Mucosa of gallbladder (tissue), 1 donor: Measurements from ENCODE around the gene SIRT3. TPM values are rescaled to one million over a fixed set of nuclear protein-coding genes. Genes with fewer than 3 reads are reported as not detected.
A peak's percentile ranks its signal among the peaks of the same experiment; 100 is the strongest.

Experiments used
- DNase-seq: peaks from one replicate; pipeline ENCODE4 v3.0.0-alpha.2; 2020; ENCODE audit warnings: low spot score
- total RNA-seq: library from RNA; stranded (reverse); gene quantifications from one replicate; pipeline ENCODE4 v1.2.1, GENCODE V29; 2021
- donor health status: DM: no; HTN: no; CAD: no.

SIRT3 gene
- total RNA-seq, 1 donor from 2014 or later = 19.0 TPM

DNA sequence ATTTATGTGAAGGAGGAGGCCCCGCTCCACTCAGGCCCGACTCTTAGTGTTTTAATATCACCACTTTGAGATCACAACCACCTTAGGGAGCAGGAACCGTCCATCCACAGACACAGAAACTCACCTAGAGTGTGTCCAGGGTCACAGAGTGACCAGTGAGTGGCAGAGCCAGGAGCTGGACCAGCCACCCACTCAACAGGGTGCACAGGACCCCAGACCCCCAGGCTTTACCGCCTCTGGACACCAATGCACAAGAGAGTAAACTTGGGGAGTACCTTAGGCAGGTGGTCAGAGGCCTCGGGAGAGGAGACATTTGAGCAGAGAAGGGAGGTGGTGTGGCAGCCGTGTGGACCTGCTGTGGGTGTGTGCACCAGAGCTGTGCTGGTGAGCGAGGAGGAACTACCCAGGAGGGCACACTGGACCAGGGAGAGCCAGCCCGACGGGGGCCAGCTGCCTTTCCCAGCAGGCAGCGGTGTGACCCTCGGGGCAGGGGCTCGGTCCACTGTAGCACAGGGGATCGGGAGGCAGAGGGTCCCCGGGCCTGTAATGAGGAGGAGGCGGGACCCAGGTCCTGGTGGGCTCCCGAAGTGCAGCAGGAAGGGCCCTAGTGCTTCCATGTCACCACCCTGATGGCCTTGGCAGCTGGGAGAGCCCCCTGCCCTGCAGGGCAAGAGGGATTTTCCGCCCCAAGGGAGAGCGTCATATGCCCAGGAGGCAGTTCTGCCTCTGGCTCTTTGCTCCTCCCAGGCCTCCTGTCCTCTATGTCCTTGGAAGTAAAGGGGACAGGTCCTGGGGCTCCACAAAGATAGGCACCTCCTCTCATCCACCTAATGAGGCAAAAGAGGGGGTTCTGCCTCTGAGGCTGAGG is 34.5 kb upstream of the SIRT3 start:
- no peak for DNase-seq

DNA sequence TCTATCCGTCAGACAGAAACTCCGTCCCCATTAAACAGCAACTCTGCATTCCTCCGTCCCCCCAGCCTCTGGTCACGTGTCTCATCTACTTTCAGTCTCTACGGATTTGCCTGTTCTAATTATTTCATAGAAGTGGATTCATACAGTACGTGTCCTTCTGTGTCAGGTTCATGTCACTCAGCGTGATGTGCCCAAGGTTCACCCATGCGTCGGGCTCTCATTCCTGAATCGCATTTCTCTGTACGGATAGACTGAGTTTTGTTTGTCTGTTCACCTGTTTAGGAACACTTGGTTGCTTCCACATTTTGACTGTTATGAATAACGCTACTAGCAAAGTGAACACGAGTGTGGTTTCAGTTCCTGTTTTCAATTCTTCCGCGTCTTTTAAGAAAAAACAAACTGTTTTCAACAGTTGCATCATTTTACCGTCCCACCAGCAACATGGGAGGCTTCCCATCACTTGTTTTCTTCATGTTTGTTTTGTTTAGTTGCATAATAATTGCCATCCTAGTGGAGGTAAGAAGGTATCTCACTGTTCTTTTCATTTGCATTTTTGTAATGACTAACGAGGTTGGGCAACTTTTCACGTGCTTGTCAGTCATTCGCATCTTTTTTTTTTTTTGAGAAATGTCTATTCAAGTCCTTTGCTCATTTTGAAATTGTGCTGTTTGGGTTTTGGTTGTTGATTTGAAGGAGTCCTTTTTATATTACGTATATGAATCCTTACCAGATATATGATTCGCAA is 33.2 kb upstream of the SIRT3 start:
- no peak for DNase-seq

DNA sequence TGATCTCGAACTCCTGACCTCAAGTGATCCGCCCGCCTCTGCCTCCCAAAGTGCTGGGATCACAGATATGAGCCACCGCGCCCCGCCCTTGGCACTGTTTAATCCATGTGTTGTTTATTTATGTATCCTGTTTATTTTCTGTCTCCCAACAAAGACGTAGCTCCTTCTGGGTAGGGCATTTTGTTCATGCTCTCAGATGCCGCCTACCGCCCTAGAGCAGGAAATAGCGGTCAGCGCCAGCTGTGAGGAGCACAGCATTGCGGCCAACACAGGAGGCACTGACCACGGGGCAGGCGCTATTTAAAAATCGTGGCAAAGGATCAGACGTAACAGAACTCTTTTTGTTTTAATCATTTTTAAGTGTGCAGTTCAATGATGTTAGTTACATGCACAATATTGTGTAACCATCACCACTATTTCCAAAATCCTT is 32.6 kb upstream of the SIRT3 start:
- DNase-seq = peak; percentile 60

DNA sequence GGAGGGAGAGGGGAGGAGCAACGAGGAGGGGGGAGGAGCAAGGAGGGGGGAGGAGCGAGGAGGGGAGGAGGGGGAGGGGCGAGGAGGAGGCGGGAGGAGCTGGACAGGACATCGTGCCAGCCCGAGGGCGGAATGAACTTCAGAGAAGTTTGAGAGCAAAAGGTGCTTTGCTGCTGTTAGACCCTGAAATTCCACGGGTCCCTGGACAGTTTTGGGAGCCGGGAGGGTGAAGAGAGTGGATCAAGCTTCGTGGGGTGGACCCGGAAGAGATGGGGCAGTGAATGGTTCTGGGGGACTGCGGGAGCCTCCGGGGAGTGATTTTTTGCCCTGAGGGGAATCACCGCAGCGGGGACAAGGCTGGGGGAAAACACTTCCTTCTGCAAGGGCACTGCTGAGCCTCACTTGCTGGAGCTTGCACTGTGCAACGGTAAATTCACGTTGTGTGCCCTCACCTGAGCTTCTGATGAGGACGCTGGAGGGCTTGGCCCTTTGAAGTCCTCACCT is 31.4 kb upstream of the SIRT3 start:
- no peak for DNase-seq

DNA sequence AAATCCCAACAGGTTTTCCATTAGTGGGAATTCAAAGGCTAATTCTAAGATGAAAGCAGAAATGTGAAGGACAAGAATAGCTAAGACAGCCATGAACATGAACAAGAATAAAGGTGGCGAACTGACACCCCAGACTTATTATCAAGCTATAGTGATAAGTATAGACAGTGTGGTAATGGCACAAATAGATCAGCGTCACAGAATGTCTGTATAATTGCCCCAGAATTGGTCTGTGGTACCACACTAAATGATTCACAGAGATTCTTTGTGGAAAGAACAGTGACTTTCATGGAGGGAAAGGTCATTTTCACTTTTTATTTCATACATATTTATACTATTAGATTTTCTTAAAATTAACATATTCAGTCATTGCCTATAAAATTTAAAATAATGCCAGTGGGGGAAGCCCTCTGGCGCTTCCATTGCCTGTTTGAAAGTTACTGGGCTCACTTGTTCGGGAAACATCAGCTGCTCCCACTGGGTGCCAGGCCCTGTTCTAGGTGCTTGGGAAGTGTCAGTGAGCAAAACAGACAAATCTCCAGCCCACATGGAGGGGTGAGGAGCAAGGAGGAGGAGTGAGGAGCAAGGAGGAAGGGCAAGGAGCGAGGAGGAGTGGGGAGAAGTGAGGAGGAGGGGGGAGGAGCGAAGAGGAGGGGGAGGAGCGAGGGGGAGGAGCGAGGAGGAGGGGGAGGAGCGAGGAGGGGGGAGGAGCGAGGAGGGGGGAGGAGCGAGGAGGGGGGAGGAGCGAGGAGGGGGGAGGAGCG is 30.7 kb upstream of the SIRT3 start:
- no peak for DNase-seq

DNA sequence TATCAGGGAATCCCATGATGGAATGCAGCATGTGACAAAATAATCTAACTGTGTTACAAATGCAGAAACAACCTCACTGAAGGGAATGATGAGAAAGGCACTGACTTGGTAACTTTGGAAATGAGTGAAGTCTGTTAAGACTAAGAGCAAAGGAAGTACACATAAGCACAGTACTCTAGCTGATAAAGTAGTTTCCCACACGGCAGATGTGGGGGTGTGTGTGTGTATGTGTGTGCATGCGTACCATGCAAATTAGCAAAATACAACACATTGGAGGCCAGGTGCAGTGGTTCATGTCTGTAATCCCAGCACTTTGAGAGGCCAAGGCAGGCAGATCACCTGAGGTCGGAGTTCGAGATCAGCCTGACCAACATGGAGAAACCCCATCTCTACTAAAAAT is 25.5 kb upstream of the SIRT3 start:
- DNase-seq = no peak

DNA sequence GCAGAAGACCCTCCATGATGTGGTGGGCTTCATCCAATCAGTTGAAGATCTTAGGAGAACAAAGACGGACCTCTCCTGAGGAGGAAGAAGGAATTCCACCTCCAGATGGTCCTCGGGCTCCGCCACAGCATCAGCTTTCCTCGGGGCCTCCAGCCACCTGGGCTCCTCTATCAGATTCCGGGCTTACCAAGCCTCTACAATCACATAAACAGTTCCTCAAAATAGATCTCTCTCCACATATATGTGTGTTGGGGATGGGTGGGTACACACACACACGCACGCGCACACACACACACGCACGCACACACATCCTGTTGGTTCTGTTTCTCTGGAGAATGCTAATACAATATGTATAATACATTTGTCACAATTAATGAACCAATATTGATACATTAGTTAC is 23.3 kb upstream of the SIRT3 start:
- no peak for DNase-seq

DNA sequence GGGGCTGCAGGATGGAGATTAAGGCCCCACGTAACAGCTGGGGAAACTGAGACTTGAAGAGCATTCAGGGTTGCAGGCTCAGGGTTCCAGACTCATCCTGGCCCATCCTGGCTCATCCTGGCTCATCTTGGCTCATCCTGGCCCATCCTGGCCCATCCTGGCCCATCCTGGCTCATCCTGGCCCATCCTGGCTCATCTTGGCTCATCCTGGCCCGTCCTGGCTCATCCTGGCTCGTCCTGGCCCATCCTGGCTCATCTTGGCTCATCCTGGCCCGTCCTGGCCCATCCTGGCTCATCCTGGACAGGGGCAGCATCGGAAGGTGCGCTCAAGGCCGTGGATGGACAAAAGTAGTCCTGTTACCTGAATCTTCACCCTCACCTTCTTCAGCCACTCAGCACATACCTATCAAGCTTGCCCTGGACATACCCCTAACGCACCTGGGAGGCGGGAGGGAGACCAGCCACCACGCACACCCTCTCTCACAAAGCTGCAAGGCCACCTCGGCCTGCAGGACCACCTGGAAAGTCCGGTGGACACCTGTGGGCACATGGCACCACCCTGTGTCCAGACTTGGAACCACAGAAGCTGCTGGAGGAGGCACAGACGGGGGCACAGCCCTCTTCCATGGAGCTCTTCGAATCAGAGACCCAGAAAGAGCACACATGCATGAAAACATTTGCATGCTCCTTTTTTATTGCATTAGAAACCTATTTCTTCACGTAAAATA is 21.8 kb upstream of the SIRT3 start:
- DNase-seq = no peak

DNA sequence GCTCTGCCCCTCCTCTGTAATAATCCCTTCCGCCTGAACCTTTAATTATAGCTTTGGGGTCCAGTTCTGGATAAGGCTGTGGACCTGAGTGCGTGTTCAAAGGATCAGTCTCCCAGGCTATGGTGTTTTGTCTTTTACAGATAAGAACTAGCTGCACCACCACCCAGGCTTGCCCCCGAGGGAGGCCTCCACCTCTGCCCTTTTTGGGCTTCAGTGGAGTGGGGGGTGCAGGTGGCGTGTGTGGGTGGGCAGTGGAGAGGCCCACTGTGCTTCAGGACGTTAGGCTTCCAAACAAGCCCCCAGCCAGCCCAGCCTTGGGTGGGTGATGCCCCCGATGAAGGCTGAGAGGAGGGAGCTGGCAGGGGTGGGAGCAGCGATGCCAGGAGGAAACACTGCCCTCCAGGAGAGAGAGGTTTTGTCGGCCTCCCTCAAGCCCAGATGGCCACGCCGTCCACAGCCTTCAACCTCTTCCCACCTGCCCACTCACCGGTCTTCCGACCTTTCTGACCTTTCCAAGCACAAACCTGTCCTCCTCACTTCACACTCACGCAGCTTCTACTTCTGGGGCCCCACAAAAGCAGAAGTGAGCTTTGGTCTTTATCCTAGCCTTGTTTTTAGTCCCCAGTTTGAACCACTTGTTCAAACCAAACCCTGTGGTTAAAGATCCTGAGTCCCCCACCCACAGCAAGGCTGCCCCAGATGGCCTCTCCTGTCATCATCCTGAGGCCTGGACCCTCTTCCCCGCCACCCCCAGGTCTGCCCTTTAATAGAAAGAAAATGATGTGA is 21.0 kb upstream of the SIRT3 start:
- no peak for DNase-seq

DNA sequence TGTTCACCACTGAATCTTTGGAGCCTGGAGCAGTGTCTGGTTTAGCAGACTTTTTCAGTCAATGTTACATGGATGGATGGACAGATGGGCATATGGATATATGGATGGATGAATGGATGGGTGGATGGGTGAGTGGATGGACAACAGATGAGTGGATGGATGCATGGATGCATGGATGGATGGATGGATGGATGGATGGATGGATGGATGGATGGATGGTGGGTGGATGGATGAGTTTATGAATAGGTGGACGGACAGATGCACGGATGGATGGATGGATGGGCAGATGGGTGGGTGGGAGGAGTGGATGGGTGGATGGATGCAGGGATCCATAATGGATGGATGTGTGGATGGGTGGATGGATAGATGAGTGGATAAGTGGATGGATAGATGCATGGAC is 19.7 kb upstream of the SIRT3 start:
- no peak for DNase-seq

DNA sequence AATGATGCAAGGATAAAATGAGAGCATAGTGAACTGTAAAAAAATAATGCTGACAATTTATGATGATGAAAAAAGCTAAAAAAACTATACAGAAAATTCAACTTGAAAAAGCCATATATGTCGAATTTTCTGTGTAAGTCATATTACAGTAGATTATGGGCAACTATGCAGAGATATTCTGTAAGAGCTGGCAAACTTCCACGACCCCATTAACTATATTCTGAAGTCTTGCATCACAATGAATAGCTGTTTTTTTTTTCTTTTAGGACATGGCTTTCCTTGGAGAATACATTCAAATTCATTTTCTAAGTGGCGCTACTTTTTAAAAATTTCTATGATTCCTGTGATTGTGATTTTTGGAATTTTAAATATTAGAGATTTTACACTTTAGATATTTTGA is 19.0 kb upstream of the SIRT3 start:
- no peak for DNase-seq

DNA sequence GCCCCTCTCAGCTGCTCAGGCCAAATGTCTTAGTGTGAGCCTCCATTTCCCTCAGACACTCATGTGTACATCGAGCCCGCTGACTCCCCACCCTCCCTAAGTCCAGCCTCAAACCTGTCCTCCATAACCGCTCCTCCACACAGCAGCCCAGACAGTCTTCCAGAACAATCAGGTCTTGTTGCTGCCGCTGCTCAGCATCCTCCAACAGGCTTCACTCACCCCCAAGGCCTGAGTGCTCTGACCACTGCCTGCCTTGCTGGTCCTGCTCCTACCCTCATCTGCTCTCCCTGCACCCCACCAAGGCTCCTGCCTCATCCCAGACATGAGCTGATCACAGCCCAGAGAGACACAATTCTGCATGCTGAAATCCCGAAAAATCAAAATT is 17.7 kb upstream of the SIRT3 start:
- no peak for DNase-seq

DNA sequence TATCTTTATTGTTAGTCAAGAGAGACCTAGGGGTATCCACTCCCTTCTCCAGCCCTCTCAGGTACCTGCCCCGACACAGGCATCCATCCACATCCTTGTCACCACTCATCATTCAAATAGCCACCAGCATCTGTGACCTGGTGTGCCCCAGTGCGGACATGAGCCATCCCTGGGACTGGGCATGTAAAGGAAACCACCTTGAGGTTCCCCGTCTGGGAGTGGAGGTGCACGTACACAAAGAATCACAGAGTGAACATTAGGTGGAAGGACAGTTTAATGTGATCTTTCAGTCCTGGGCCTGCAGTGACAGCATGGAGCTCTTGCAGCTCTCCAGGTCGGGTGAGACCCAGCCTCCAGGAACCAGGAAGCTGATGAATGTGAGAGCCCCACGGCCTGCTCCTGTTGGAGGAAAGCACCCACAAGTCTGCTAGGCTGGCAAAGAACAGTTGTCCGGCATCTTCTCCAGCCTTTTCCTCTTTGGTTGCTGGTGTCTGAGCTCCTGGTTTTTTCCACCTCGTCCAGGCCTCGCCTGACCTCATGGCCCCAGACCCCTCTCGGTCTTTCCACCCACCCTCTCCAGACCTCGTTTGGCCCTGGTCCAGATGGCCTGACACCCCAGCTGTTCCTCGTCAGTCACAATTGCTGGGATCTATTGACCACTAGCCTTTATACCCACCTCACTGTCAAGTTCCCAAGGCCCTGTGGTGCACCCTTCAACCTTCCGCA is 17.2 kb upstream of the SIRT3 start:
- DNase-seq = no peak

DNA sequence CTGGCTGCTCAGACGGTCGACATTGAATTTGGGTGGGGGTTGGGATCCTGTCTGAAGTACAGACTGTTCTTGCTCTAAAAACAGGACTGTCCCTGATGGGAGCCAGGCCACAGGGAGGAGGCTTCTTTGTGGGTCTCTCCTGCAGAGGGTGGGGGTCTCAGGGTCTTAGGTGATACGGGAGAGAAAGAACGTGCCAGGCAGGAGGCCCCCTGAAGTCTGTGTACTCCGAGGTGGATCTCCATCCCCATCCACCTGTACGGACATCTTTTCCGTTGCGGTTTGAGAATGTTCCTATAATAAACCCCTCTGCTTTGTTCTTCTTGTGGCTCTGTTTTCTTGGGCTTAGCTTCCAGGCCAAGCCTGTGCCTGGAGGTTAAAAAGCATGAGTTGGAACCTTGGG is 16.5 kb upstream of the SIRT3 start:
- no peak for DNase-seq

DNA sequence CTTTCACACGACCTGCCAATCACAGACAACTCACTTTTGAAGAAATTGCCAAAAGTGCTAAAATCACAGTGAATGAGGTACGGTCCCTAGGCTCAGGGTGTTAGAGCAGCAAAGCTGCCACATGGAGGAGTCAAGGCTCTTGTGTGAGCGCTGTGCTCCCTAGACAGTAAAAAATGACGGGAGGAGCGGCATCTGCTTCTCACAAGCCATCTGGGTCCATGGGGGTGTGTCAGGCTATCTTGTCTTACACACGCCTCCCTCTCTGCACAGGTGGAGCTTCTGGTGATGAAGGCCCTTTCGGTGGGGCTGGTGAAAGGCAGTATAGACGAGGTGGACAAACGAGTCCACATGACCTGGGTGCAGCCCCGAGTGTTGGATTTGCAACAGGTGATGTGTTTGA is 15.4 kb upstream of the SIRT3 start:
- no peak for DNase-seq

DNA sequence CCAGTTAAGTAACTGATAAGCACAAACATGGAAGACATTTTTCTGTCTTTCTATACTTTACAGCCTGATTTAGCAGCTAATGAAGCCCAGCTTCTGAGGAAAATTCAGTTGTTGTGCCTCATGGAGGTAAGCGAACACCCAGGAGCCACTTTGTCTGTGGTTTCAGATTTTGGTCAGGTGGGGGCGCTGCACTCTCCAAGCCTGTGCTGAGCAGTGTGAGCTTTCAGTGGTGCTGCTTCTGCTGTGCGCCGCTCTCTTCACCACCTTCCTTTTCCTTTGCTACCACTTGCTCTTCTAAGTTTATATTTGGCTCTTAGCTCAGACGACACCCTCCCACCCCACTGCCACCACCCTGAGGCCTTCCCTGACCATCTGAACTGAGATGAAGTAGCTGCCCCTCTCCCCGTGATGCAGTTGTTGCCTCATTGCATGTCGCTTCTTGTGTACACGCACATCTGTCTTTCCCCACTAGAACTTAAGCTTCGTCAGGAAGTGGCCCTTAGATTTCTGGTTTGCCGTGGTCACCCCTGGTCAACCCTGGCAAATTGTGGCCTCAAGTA is 14.7 kb upstream of the SIRT3 start:
- DNase-seq = peak; percentile 50

DNA sequence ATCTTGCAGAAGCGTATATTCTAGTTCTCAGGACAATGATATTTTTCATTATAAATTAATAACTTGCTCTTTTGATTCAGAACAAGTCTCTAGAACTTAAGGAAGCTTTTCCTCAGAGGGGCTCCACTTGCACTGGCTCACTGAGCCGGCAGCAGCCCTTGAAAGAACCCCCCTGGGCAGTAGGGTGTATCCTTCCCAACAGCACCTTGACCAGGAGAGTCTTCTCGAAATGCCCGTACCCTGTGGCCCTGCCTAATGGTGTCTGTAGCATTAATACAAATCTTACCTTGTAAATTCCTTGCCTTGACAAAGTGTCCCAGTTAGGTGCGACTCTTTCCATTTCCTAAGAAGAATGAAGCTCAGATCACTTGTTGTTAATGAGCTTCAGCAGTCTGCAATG is 14.1 kb upstream of the SIRT3 start:
- DNase-seq = no peak

DNA sequence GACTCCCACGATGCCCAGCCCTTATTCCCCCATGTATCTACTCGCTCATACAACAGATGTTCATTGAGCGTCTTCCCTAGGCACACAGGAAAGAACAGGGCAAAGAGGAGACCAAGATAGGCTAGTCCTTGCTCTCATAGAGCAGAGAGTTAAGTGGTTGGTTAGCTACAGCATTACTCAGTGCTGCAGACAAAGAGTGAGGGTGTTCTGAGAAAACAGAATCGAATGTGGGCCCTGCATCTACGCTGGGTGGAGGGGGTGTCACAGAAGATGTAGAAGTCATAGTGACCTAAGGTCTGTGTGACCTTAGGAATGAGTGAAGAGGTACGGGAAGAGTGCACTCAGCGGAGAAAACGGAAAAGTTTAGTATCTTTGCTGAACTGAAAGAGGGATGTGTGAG is 12.9 kb upstream of the SIRT3 start:
- DNase-seq = no peak

DNA sequence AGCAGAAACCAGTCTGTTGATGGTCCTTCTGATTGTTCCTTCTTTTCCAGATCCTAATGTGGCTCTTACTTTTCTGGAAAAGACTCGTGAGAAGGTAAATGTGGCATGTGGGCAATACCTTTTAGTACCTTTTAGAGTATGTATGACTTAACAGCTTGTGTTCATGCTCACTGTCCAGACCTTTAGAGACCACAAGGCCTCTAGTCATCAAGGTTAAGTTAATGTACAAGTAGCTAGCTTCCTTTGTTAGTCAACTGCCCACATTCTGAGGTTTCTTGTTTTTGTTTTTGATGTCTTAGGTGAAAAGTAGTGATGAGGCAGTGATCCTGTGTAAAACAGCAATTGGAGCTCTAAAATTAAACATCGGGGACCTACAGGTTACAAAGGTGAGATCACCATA is 8.2 kb upstream of the SIRT3 start:
- DNase-seq = no peak

DNA sequence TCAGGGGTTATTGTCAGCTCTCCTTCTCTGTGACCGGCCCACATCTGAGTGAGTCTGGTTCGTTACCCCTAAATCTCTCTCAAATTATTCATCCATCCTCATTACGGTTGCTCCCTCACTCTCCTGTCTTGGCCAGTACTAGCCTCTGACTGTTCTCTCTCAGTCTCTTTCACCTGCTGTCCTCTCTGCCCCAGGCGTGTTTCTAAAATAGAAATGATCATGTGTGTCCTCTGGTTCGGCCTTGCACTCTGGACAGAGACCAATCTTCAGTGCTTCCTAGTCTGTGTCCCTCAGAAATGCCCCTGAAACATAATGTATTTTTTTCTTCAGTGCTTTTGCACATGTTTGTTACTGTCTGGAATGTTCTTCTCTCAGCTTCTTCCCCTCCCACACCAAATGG is 5.5 kb upstream of the SIRT3 start:
- no peak for DNase-seq
